SJCRH30 (cell line): ENCODE data around the gene RGSL1. TPM values are rescaled to one million over a fixed set of nuclear protein-coding genes. Genes with fewer than 3 reads are reported as not detected.

Experiments used
- DNase-seq, 2 experiments: peaks; one replicate each; pipeline ENCODE4 v3.0.0-alpha.2; 2015 to 2020
- H3K27ac ChIP-seq: fragments of 250-450 bp; sonication (Bioruptor Pico); 2 replicates; pipeline ENCODE4 v1.5.1; 2020; ENCODE audit warnings: mild to moderate bottlenecking, moderate library complexity
- H3K27me3 ChIP-seq: fragments of 250-450 bp; sonication (Bioruptor Pico); 2 replicates; pipeline ENCODE4 v1.5.1; 2020; ENCODE audit warnings: mild to moderate bottlenecking, moderate library complexity
- H3K36me3 ChIP-seq: fragments of 250-450 bp; sonication (Bioruptor Pico); 2 replicates; pipeline ENCODE4 v1.5.1; 2020; ENCODE audit warnings: mild to moderate bottlenecking, moderate library complexity
- H3K4me1 ChIP-seq: fragments of 250-450 bp; sonication (Bioruptor Pico); 2 replicates; pipeline ENCODE4 v1.5.1; 2020; ENCODE audit warnings: mild to moderate bottlenecking, moderate library complexity
- H3K4me3 ChIP-seq: fragments of 250-450 bp; sonication (Bioruptor Pico); 2 replicates; pipeline ENCODE4 v1.5.1; 2020; ENCODE audit warnings: mild to moderate bottlenecking, moderate library complexity
- H3K9me3 ChIP-seq: fragments of 250-450 bp; sonication (Bioruptor Pico); replicated peaks from 2 replicates; pipeline ENCODE4 v1.5.1; 2020; ENCODE audit warnings: mild to moderate bottlenecking, moderate library complexity
- total RNA-seq: library from RNA; depleted of rRNA; stranded (reverse); fragments of >200 nt; shearing (Covaris generic); gene quantifications from 2 replicates; pipeline ENCODE4 v1.2.3, GENCODE V29; 2014; rRNA removed

The RGSL1 gene
- total RNA-seq, result not detected in 2 replicates

DNA sequence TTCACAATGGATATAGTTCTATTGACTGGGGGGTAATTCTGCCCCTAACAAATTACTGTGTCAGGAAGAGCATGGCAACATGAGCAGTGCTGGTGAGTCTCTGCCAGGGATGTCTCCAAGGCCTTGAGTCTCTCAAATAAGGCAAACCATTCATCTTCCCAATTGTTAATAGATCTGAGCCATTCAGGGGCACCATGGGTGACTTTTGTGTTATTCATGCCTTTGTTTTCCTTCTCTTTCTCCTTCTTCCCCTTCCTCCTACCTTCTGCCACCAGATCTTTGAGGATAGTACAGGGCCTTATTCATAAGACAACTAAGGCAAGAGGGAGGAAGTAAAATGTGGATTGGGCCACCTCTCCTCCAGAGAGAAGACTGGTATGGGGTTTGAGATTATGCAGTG, at the start of gene RGSL1:
Gene RGSL1, plus strand, starts transcription at position 60 of the 400 bp plus-strand sequence. Its CDS starts 20 bp downstream, at position 80.
- H3K36me3 ChIP-seq, result no peaks in the 10 kb centered on the region
- no peak within 1 kb of the TSS for H3K27ac ChIP-seq
- no peaks in the 10 kb centered on the region for H3K27me3 ChIP-seq
- H3K9me3 ChIP-seq, result no peaks in the 10 kb centered on the region
- H3K4me3 ChIP-seq, result no peak within 1 kb of the TSS
- H3K4me1 ChIP-seq, result peaks cover 2% of the 10 kb centered on the region; the same call in 1 of the 2 replicates
- no peak for DNase-seq

GRCh38 chr1:182400567-182400966, 49.4 kb upstream of the RGSL1 start, which contains the start of gene TEDDM1:
TSS of gene TEDDM1 (minus strand) at chr1:182400667. CDS start at chr1:182400485, 182 bp downstream.
- DNase-seq, result no peak
- H3K4me1 ChIP-seq, result 0 out of 2 replicates have a peak, but pooled peaks cover 5% of the 10 kb centered on the region
- H3K4me3 ChIP-seq, result no peak within 1 kb of the TSS
- no peaks in the 10 kb centered on the region for H3K36me3 ChIP-seq
- no peaks in the 10 kb centered on the region for H3K9me3 ChIP-seq
- H3K27me3 ChIP-seq, result no peaks in the 10 kb centered on the region
- H3K27ac ChIP-seq, result no peak within 1 kb of the TSS

DNA sequence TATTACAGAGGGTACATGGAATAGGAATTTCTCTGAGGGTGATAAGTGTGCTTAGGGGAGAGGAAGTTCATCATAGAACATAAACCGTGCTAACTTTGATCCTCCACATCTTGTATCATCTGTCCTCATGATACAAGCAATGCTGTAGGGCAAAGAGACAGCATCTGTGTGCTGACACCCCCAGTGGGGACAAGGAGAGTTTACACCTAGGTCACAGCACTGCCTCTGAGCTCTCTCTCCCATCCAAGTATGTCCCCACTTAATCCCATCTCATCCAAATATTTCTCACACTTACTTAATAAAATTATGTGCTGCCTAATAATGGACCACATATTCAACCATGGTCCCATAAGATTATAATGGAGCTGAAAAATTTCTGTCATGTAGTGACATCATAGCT, 45.2 kb upstream of the RGSL1 start:
- H3K27ac ChIP-seq, result no peak overlapping the region
- no peak for DNase-seq
- H3K4me3 ChIP-seq, result no peak overlapping the region
- H3K27me3 ChIP-seq, result no peaks in the 10 kb centered on the region
- H3K4me1 ChIP-seq, result no peaks in the 10 kb centered on the region
- no peaks in the 10 kb centered on the region for H3K36me3 ChIP-seq
- H3K9me3 ChIP-seq, result no peaks in the 10 kb centered on the region

DNA sequence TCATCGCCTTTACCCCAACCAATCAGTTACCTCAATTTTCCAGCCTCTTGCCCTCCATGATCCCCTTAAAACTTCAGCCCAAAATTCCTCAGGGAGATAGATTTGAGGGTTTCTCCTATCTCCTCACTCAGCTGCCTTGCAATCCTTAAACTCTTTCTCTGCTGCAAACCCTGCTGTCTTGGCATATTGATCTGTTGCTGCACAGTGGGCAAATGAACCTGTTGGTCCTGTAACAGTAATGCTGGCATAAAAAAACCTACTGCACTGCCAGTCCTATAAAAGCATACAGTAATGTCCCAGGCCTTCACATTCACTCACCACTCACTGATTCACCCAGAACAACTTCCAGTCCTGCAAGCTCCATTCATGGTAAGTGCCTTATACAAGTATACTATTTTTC, 44.4 kb upstream of the RGSL1 start:
- Histone ChIP-seq H3K27me3 (no peaks in the 10 kb centered on the region), H3K9me3 (no peaks in the 10 kb centered on the region), H3K36me3 (no peaks in the 10 kb centered on the region), H3K4me3 (no peak overlapping the region), H3K27ac (no peak overlapping the region), H3K4me1 (no peaks in the 10 kb centered on the region)
- DNase-seq, result no peak

DNA sequence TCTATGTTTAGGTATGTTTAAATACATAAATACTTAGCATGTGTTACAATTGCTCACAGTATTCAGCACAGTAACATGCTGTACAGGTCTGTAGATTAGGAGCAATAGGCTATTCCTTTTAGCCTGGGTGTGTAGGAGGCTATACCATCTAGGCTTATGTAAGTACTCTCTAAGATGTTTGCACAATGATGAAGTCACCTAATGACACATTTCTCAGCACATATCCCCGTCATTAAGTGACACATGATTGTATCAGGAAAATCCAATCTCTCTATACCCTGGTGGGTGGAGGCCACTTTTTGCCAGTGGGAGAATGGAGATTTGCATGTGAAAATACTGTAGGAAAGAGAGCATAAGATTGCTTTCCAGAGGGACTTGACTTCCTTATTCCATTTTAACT, 43.9 kb upstream of the RGSL1 start:
- Histone ChIP-seq H3K36me3 (no peaks in the 10 kb centered on the region), H3K9me3 (no peaks in the 10 kb centered on the region), H3K27me3 (no peaks in the 10 kb centered on the region), H3K4me3 (no peak overlapping the region), H3K4me1 (no peaks in the 10 kb centered on the region), H3K27ac (no peak overlapping the region)
- DNase-seq, result no peak

GRCh38 chr1:182407724-182408123, 42.2 kb upstream of the RGSL1 start:
- DNase-seq, result no peak
- Histone ChIP-seq H3K27ac (no peak overlapping the region), H3K9me3 (no peaks in the 10 kb centered on the region), H3K4me3 (no peak overlapping the region), H3K36me3 (no peaks in the 10 kb centered on the region), H3K4me1 (no peaks in the 10 kb centered on the region), H3K27me3 (no peaks in the 10 kb centered on the region)

- H3K27me3 ChIP-seq, result no peaks in the 10 kb centered on the region
Observed at GRCh38 chr1:182408435-182409075, 41.4 kb upstream of the RGSL1 start.

GRCh38 chr1:182410138-182410537, 39.8 kb upstream of the RGSL1 start:
- Histone ChIP-seq H3K4me3 (no peak overlapping the region), H3K9me3 (no peaks in the 10 kb centered on the region), H3K27me3 (no peaks in the 10 kb centered on the region), H3K4me1 (no peaks in the 10 kb centered on the region), H3K36me3 (no peaks in the 10 kb centered on the region), H3K27ac (no peak overlapping the region)
- no peak for DNase-seq

More at GRCh38 chr1:182408435-182409075, 41.4 kb upstream of the RGSL1 start:
- no peaks in the 10 kb centered on the region for H3K9me3 ChIP-seq
- H3K4me1 ChIP-seq, result no peaks in the 10 kb centered on the region
- no peaks in the 10 kb centered on the region for H3K36me3 ChIP-seq
- H3K4me3 ChIP-seq, result no peak overlapping the region
- DNase-seq, result no peak
- no peak overlapping the region for H3K27ac ChIP-seq

GRCh38 chr1:182410620-182411273, 39.2 kb upstream of the RGSL1 start:
- DNase-seq, result no peak
- no peaks in the 10 kb centered on the region for H3K4me1 ChIP-seq
- H3K9me3 ChIP-seq, result no peaks in the 10 kb centered on the region
- no peak overlapping the region for H3K4me3 ChIP-seq
- no peak overlapping the region for H3K27ac ChIP-seq
- no peaks in the 10 kb centered on the region for H3K27me3 ChIP-seq
- no peaks in the 10 kb centered on the region for H3K36me3 ChIP-seq

DNA sequence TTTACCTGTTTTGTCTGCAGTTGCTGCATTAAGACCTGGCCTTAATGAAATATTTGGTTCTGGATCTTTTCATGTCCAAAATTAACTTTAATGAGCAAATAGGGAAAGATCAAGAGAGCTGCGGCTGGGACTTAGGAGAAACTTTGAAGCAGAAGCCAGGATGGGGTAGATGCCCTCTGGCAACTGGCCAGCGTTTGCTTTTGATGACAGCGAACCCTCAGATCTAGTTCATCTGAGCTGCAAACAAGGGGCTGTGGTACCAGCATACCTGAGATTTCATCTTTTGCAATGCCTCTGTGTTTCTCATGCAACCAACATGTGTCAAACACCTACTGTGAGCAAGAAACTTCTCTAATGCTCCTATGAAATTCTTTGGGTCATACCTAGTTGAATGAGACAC, 36.5 kb upstream of the RGSL1 start:
- Histone ChIP-seq H3K27ac (no peak overlapping the region), H3K9me3 (no peaks in the 10 kb centered on the region), H3K36me3 (no peaks in the 10 kb centered on the region), H3K27me3 (no peaks in the 10 kb centered on the region), H3K4me3 (no peak overlapping the region), H3K4me1 (no peaks in the 10 kb centered on the region)
- no peak for DNase-seq

DNA sequence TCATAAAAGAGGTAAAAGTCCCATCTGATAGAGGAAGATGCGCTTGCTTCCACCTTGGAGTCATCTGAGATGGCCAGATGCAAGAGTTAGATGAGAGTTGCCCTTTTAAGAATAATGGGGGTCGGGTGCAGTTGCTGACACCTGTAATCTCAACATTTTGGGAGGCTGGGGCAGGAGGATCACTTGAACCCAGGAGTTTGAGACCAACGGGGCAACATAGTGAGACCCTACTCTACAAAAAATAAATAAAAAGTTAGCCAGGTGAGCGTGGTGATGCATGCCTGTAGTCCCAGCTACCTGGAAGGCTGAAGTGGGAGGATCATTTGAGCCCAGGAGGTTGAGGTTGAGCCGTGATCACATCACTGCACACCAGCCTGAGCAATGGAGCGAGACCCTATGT, 36.0 kb upstream of the RGSL1 start:
- Histone ChIP-seq H3K27me3 (no peaks in the 10 kb centered on the region), H3K27ac (no peak overlapping the region), H3K4me3 (no peak overlapping the region), H3K4me1 (no peaks in the 10 kb centered on the region), H3K36me3 (no peaks in the 10 kb centered on the region), H3K9me3 (no peaks in the 10 kb centered on the region)
- DNase-seq, result no peak

GRCh38 chr1:182415789-182416188, 34.2 kb upstream of the RGSL1 start:
- Histone ChIP-seq H3K27me3 (no peaks in the 10 kb centered on the region), H3K4me3 (no peak overlapping the region), H3K27ac (no peak overlapping the region), H3K4me1 (no peaks in the 10 kb centered on the region), H3K36me3 (no peaks in the 10 kb centered on the region), H3K9me3 (no peaks in the 10 kb centered on the region)
- DNase-seq, result no peak

- H3K27me3 ChIP-seq, result no peaks in the 10 kb centered on the region
- no peaks in the 10 kb centered on the region for H3K4me1 ChIP-seq
- H3K27ac ChIP-seq, result no peak overlapping the region
- H3K4me3 ChIP-seq, result no peak overlapping the region
- DNase-seq, result no peak
- no peaks in the 10 kb centered on the region for H3K36me3 ChIP-seq
- H3K9me3 ChIP-seq, result no peaks in the 10 kb centered on the region
Observed at GRCh38 chr1:182426442-182427430, 23.2 kb upstream of the RGSL1 start.

DNA sequence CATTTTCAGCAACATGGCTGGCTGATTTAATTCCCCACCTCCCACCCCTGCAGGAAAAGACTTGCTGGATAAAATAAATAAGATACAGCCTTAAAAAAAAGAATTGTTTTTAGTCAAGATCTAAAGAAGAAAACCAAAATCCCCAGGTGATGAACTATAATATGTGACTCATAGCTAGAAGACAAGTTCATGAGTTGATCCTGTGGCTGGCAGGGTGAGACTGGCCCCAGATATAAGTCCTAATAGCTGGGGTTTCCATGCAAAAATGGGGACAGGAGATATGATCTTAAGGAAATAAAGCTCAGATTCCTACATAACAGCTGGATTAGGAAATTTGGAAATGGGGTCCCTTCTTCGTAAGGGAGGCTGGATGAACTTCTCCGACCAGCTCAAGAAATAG, 21.9 kb upstream of the RGSL1 start:
- no peak overlapping the region for H3K27ac ChIP-seq
- no peak for DNase-seq
- H3K4me1 ChIP-seq, result no peaks in the 10 kb centered on the region
- H3K27me3 ChIP-seq, result no peaks in the 10 kb centered on the region
- no peak overlapping the region for H3K4me3 ChIP-seq
- no peaks in the 10 kb centered on the region for H3K36me3 ChIP-seq
- H3K9me3 ChIP-seq, result no peaks in the 10 kb centered on the region
